ENCODE data around the gene BCDIN3D. TPM values are rescaled to one million over a fixed set of nuclear protein-coding genes. Genes with fewer than 3 reads are reported as not detected.

BCDIN3D gene
- total RNA-seq, 1 experiment from 2014 or later = 4.5 TPM

DNA sequence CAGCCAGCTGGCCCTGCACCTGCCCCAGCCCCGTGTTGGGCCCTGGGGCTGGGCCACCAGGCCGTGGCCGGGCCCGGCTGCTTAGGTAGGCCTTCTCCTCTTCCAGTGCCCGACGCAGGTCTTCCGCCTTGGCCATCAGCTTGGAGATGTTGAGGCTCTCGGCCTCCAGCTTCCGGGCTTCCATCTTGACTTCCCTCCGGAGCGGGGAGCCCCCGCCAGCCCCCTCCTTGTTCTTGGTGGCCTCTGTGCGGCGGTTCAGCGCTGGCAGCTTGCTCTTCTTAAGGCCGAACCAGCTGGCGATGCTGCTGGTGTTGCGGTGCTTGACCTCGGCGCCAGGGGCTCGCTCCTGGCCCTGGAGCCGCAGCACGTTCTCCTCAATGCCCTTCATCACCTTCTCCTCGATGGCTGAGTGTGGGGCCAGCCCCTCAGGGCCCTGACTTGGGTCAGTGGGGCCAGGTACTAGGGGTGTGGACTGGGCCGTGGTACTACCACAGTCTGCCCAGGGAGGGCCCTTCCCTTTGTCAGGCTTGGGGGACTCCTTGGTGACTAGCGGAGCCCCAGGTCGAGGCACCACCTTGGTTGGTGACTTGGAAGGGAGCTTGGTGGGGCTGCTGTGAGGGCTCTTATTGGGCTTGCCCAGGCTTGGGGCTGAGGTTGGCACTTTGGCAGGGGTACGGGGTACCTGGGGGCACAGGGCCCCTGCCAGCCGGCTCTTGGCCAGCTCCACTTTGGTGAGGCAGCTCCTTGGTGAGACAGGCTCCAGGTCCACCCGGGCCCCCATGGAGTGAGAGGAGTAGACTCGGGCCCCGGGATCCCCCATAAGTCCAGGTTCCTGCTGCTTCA is 47.9 kb downstream of the BCDIN3D start:
- H3K27me3 ChIP-seq (ENCODE audit: low read length) = no peaks in the 10 kb centered on the region
- ChIA-PET CTCF (no interaction called here), POLR2A (ENCODE audit: unreplicated experiment) (no interaction called here)
- no peaks in the 10 kb centered on the region for H3K36me3 ChIP-seq (ENCODE audit: low read depth, low read length)
- no peak overlapping the region for H3K27ac ChIP-seq (ENCODE audit: low read length)
- H3K4me1 ChIP-seq (ENCODE audit: insufficient read depth, low read length) = no peaks in the 10 kb centered on the region
- no peaks in the 10 kb centered on the region for H4K20me1 ChIP-seq (ENCODE audit: low read length)
- no peak overlapping the region for H3K4me2 ChIP-seq (ENCODE audit: low read length)
- TF ChIP-seq EZH2phosphoT487 (IDR thresholded peaks at IDR 0.05; ENCODE audit: borderline replicate concordance, low read length) (no peak), EZH2 (IDR thresholded peaks at IDR 0.05; ENCODE audit: low read length, unreplicated experiment) (no peak)
- TF ChIP-seq, protein P1, sequence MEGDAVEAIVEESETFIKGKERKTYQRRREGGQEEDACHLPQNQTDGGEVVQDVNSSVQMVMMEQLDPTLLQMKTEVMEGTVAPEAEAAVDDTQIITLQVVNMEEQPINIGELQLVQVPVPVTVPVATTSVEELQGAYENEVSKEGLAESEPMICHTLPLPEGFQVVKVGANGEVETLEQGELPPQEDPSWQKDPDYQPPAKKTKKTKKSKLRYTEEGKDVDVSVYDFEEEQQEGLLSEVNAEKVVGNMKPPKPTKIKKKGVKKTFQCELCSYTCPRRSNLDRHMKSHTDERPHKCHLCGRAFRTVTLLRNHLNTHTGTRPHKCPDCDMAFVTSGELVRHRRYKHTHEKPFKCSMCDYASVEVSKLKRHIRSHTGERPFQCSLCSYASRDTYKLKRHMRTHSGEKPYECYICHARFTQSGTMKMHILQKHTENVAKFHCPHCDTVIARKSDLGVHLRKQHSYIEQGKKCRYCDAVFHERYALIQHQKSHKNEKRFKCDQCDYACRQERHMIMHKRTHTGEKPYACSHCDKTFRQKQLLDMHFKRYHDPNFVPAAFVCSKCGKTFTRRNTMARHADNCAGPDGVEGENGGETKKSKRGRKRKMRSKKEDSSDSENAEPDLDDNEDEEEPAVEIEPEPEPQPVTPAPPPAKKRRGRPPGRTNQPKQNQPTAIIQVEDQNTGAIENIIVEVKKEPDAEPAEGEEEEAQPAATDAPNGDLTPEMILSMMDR (conservative IDR thresholded peaks at IDR 0.05; ENCODE audit: low read depth, low read length) = no peak
- H2AFZ ChIP-seq (ENCODE audit: low read length) = no peak overlapping the region
- no peak overlapping the region for H3K4me3 ChIP-seq (ENCODE audit: low read length)
- H3K9me2 ChIP-seq (replicated peaks; ENCODE audit: low read length) = no peaks in the 10 kb centered on the region
- H3F3A ChIP-seq (ENCODE audit: low read length, unreplicated experiment) = no peaks in the 10 kb centered on the region
- no peak for DNase-seq
- no peak overlapping the region for H3K9ac ChIP-seq (ENCODE audit: low read length)
- TSS peak; percentile 16 for BruUV-seq (replicated peaks)
- H3K79me2 ChIP-seq (ENCODE audit: low read length) = no peaks in the 10 kb centered on the region
- intact Hi-C loops (cut with micrococcal nuclease) = no loop called here
- no peak for ATAC-seq
- no peaks in the 10 kb centered on the region for H3K9me3 ChIP-seq (ENCODE audit: low read length)

DNA sequence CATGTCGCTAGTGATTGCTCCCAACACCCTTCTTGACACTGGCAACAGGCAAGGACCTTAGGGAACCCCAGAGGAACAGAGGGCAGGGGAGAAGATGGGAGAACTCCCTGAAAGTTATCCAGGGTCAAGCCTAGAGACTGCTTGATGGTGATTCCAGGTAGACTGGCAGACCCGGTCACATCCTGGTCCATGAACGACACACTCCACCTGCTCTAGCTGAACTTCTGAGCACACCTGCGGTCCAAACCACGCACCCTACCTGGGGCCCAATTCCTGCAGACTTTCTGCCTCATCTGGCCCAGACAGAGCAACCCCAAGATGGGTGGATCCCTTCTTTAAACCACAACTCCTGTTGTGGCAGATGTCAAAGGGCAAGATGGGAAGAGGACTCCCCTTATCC is 48.9 kb downstream of the BCDIN3D start:
- H3K4me2 ChIP-seq (ENCODE audit: low read length) = no peak overlapping the region
- H4K20me1 ChIP-seq (ENCODE audit: low read length) = no peaks in the 10 kb centered on the region
- no peaks in the 10 kb centered on the region for H3F3A ChIP-seq (ENCODE audit: low read length, unreplicated experiment)
- H3K9ac ChIP-seq (ENCODE audit: low read length) = no peak overlapping the region
- DNase-seq (no peak), ATAC-seq (no peak)
- ChIA-PET POLR2A (ENCODE audit: unreplicated experiment) (interaction anchor here (0.5 kb wide), 1 partner anchor 11 kb away, joined by 5 read pairs; no protein-coding TSS in a partner anchor), CTCF (no interaction called here)
- H3K4me3 ChIP-seq (ENCODE audit: low read length) = no peak overlapping the region
- intact Hi-C loops (cut with micrococcal nuclease) = no loop called here
- no TSS peak for BruUV-seq (replicated peaks)
- H3K9me3 ChIP-seq (ENCODE audit: low read length) = no peaks in the 10 kb centered on the region
- TF ChIP-seq, protein P1 (conservative IDR thresholded peaks at IDR 0.05; ENCODE audit: low read depth, low read length) = no peak
- no peak for TF ChIP-seq EZH2 (IDR thresholded peaks at IDR 0.05; ENCODE audit: low read length, unreplicated experiment)
- TF ChIP-seq EZH2phosphoT487 (IDR thresholded peaks at IDR 0.05; ENCODE audit: borderline replicate concordance, low read length) = no peak
- no peak overlapping the region for H2AFZ ChIP-seq (ENCODE audit: low read length)
- no peaks in the 10 kb centered on the region for H3K36me3 ChIP-seq (ENCODE audit: low read depth, low read length)
- H3K79me2 ChIP-seq (ENCODE audit: low read length) = no peaks in the 10 kb centered on the region
- H3K9me2 ChIP-seq (replicated peaks; ENCODE audit: low read length) = no peaks in the 10 kb centered on the region
- H3K27ac ChIP-seq (ENCODE audit: low read length) = no peak overlapping the region
- H3K4me1 ChIP-seq (ENCODE audit: insufficient read depth, low read length) = no peaks in the 10 kb centered on the region
- H3K27me3 ChIP-seq (ENCODE audit: low read length) = no peaks in the 10 kb centered on the region

DNA sequence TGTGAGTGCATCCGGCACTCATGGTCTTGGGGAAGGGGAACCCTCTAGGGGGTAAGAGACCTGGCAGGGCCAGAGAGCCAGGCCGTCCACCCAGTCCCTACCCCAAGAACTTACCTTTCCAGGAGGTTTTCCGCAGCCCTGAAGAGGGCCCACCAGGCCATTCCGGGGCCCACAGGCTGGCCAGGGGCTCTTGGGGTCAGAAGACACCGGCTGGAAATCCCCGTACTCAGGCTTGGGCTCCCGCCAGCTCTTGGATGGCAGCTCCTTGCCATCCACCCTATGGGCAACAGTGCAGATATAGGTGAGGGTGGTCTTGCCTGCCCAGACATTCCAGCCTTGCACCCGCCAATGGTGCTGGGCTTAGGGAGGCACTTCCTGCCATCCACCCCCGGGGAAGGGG is 49.3 kb downstream of the BCDIN3D start:
- Histone ChIP-seq H3K4me1 (ENCODE audit: insufficient read depth, low read length) (no peaks in the 10 kb centered on the region), H3K79me2 (ENCODE audit: low read length) (no peaks in the 10 kb centered on the region), H3K9me3 (ENCODE audit: low read length) (no peaks in the 10 kb centered on the region), H3K27ac (ENCODE audit: low read length) (no peak overlapping the region), H3K9me2 (replicated peaks; ENCODE audit: low read length) (no peaks in the 10 kb centered on the region), H3K4me2 (ENCODE audit: low read length) (no peak overlapping the region), H2AFZ (ENCODE audit: low read length) (no peak overlapping the region), H3F3A (ENCODE audit: low read length, unreplicated experiment) (no peaks in the 10 kb centered on the region), H3K36me3 (ENCODE audit: low read depth, low read length) (no peaks in the 10 kb centered on the region), H4K20me1 (ENCODE audit: low read length) (no peaks in the 10 kb centered on the region), H3K9ac (ENCODE audit: low read length) (no peak overlapping the region), H3K4me3 (ENCODE audit: low read length) (no peak overlapping the region), H3K27me3 (ENCODE audit: low read length) (no peaks in the 10 kb centered on the region)
- TF ChIP-seq EZH2 (IDR thresholded peaks at IDR 0.05; ENCODE audit: low read length, unreplicated experiment) = no peak
- TF ChIP-seq EZH2phosphoT487 (IDR thresholded peaks at IDR 0.05; ENCODE audit: borderline replicate concordance, low read length) = no peak
- TF ChIP-seq, protein P1 (conservative IDR thresholded peaks at IDR 0.05; ENCODE audit: low read depth, low read length) = no peak
- no peak for DNase-seq
- ChIA-PET CTCF (no interaction called here), POLR2A (ENCODE audit: unreplicated experiment) (no interaction called here)
- ATAC-seq = no peak
- intact Hi-C loops (cut with micrococcal nuclease) = no loop called here
- BruUV-seq (replicated peaks) = no TSS peak
